SK-N-SH treated with all-trans-retinoic acid at 6 μM for 48 hours (cell line): ENCODE measurements around the gene DIP2B.

Experiments used
- ATAC-seq: fragments of 200-7000 bp; cut with Tn5 transposase; 3 replicates; pipeline ENCODE4 v1.9.1; 2020; ENCODE audit warnings: mild to moderate bottlenecking, moderate library complexity
- ARNTL ChIP-seq: fragments of 450-650 bp; formaldehyde crosslinking; IDR thresholded peaks from 2 replicates; pipeline ENCODE4 v1.5.0; 2020; ENCODE audit warnings: low read depth, mild to moderate bottlenecking, moderate library complexity, borderline replicate concordance
- CSDC2 ChIP-seq: fragments of 250-450 bp; sonication (Bioruptor Pico); IDR thresholded peaks from 2 replicates; pipeline ENCODE4 v1.5.0; 2020; ENCODE audit warnings: mild to moderate bottlenecking, moderate library complexity
- ESRRG ChIP-seq: fragments of 250-450 bp; sonication (Bioruptor Pico); IDR thresholded peaks from 2 replicates; pipeline ENCODE4 v1.6.1; 2021; ENCODE audit warnings: mild to moderate bottlenecking
- GLIS3 ChIP-seq: fragments of 250-450 bp; sonication (Bioruptor Pico); IDR thresholded peaks from 2 replicates; pipeline ENCODE4 v1.5.0; 2020; ENCODE audit warnings: mild to moderate bottlenecking, moderate library complexity
- ISL1 ChIP-seq: fragments of 250-450 bp; sonication (Bioruptor Pico); IDR thresholded peaks from 2 replicates; pipeline ENCODE4 v2.1.2; 2022; ENCODE audit warnings: mild to moderate bottlenecking, moderate library complexity
- PATZ1 ChIP-seq: fragments of 250-450 bp; sonication (Bioruptor Pico); IDR thresholded peaks from 2 replicates; pipeline ENCODE4 v1.8.0; 2020; ENCODE audit warnings: mild to moderate bottlenecking, moderate library complexity, borderline replicate concordance
- RARB ChIP-seq: fragments of 250-450 bp; sonication (Bioruptor Pico); IDR thresholded peaks from 2 replicates; pipeline ENCODE4 v1.8.0; 2021; ENCODE audit warnings: mild to moderate bottlenecking, moderate library complexity
- TSHZ2 ChIP-seq: fragments of 250-450 bp; sonication (Bioruptor Pico); IDR thresholded peaks from 2 replicates; pipeline ENCODE4 v1.5.0; 2020; ENCODE audit warnings: mild to moderate bottlenecking, moderate library complexity
- ZC3H10 ChIP-seq: fragments of 250-450 bp; sonication (Bioruptor Pico); IDR thresholded peaks from 2 replicates; pipeline ENCODE4 v1.5.1; 2021; ENCODE audit warnings: mild to moderate bottlenecking, moderate library complexity
- ZFP30 ChIP-seq: fragments of 450-650 bp; formaldehyde crosslinking; IDR thresholded peaks from 2 replicates; pipeline ENCODE4 v1.5.0; 2022; ENCODE audit warnings: mild to moderate bottlenecking, moderate library complexity
- ZNF70 ChIP-seq: fragments of 450-650 bp; formaldehyde crosslinking; IDR thresholded peaks from 2 replicates; pipeline ENCODE4 v1.5.0; 2020; ENCODE audit warnings: mild to moderate bottlenecking, moderate library complexity
- TF ChIP-seq, protein P1 (sequence below): fragments of 250-450 bp; sonication (Bioruptor Pico); IDR thresholded peaks from 2 replicates; pipeline ENCODE4 v1.5.1; 2020; ENCODE audit warnings: low read depth, mild to moderate bottlenecking, moderate library complexity
- TF ChIP-seq, protein P2 (sequence below): fragments of 250-450 bp; sonication (Bioruptor Pico); IDR thresholded peaks from 2 replicates; pipeline ENCODE4 v1.5.1; 2021; ENCODE audit warnings: mild to moderate bottlenecking, moderate library complexity

Gene DIP2B

GRCh38 chr12:50589650-50590435, 85.1 kb downstream of the DIP2B start:
- ATAC-seq: peak; percentile 96
- TF ChIP-seq ISL1 (peak; percentile 60), CSDC2 (CRISPR knock-in tag) (no peak), TSHZ2 (no peak), ZC3H10 (no peak), ZFP30 (CRISPR knock-in tag) (no peak), GLIS3 (CRISPR knock-in tag) (no peak)
- TF ChIP-seq, protein P1, sequence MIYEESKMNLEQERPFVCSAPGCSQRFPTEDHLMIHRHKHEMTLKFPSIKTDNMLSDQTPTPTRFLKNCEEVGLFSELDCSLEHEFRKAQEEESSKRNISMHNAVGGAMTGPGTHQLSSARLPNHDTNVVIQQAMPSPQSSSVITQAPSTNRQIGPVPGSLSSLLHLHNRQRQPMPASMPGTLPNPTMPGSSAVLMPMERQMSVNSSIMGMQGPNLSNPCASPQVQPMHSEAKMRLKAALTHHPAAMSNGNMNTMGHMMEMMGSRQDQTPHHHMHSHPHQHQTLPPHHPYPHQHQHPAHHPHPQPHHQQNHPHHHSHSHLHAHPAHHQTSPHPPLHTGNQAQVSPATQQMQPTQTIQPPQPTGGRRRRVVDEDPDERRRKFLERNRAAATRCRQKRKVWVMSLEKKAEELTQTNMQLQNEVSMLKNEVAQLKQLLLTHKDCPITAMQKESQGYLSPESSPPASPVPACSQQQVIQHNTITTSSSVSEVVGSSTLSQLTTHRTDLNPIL (CRISPR knock-in tag): no peak

DNA sequence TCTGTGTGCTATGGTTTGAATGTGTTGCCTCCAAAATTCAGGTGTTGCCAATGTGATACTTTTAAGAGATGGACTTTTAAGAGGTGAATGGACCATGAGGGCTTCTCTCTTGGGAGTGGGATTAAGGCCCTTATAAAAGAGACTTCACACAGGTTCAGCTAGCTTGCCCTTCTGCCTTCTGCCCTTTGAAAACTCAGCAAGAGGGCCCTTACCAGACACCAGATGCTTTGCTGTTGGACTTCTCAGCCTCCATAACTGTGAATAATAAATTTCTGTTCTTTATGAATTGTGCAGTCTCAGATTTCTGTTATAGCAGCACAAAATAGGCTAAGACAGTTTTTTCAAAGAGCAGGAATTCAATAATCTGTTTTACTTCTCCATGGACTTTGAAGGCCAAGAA, 86.1 kb downstream of the DIP2B start:
- ATAC-seq: no peak

GRCh38 chr12:50595667-50596066, 90.9 kb downstream of the DIP2B start:
- TF ChIP-seq, protein P1 (CRISPR knock-in tag): no peak
- TF ChIP-seq PATZ1 (CRISPR knock-in tag) (no peak), ESRRG (no peak), ZC3H10 (no peak), CSDC2 (CRISPR knock-in tag) (no peak), GLIS3 (CRISPR knock-in tag) (no peak), RARB (CRISPR knock-in tag) (no peak), ZNF70 (CRISPR knock-in tag) (no peak), ZFP30 (CRISPR knock-in tag) (no peak)
- TF ChIP-seq, protein P2, sequence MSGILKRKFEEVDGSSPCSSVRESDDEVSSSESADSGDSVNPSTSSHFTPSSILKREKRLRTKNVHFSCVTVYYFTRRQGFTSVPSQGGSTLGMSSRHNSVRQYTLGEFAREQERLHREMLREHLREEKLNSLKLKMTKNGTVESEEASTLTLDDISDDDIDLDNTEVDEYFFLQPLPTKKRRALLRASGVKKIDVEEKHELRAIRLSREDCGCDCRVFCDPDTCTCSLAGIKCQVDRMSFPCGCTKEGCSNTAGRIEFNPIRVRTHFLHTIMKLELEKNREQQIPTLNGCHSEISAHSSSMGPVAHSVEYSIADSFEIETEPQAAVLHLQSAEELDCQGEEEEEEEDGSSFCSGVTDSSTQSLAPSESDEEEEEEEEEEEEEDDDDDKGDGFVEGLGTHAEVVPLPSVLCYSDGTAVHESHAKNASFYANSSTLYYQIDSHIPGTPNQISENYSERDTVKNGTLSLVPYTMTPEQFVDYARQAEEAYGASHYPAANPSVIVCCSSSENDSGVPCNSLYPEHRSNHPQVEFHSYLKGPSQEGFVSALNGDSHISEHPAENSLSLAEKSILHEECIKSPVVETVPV: no peak
- no peak for ATAC-seq

More for the DNA sequence above, 86.1 kb downstream of the DIP2B start:
- no peak for TF ChIP-seq ZNF70 (CRISPR knock-in tag)
- no peak for TF ChIP-seq ZC3H10
- TF ChIP-seq, protein P1 (CRISPR knock-in tag): no peak
- TF ChIP-seq ARNTL (CRISPR knock-in tag): no peak
- no peak for TF ChIP-seq PATZ1 (CRISPR knock-in tag)
- no peak for TF ChIP-seq CSDC2 (CRISPR knock-in tag)
